Cardiac septum (tissue), 1 donor: ENCODE results near the gene PROZ. TPM values are rescaled to one million over a fixed set of nuclear protein-coding genes. Genes with fewer than 3 reads are reported as not detected.

Experiments
- DNase-seq: peaks from one replicate; pipeline ENCODE4 v3.0.0-alpha.2; 2020; ENCODE audit warnings: low spot score
- intact Hi-C: fragments of 100-400 bp; cut with DNase I; formaldehyde crosslinking; loops from one replicate; pipeline ENCODE4 v1.14.0; 2022
- total RNA-seq: library from RNA; stranded (reverse); fragmentation: NEBNext Ultra II Directional; extraction: Animal tissue kit (Norgen Biotek cat#: 25700); gene quantifications from one replicate; pipeline ENCODE4 v1.2.1, GENCODE V29; 2021
- donor health status: DM: no; HTN: no; CAD: no.

Gene PROZ
- total RNA-seq, 1 donor from 2014 or later: not detected

- intact Hi-C loops: no loop called here
- peak; percentile 38 for DNase-seq
Observed at GRCh38 chr13:113138792-113139551, 19.5 kb upstream of the PROZ start.

DNA sequence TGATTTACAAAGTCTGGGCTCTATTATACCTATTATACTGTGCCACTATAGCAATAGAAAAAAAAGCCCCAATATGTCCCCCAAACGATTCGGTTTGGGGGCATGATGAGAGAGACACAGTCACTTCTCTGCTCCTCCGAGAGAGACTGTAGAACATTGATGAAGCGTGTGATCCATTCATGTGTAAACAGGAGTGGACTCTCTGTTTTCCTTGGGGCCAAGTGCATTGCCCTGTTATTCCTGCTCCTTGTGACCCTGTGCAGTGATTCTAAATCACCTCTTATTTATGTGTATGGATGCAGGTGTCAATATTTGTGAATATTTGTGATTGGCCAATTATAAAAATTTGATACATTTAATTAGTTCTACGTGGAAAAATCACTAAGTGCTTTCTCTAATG is 18.9 kb upstream of the PROZ start:
- no peak for DNase-seq
- intact Hi-C loops: no loop called here

- intact Hi-C loops: no loop called here
- peak; percentile 53 for DNase-seq
Observed at GRCh38 chr13:113140677-113141600, 17.5 kb upstream of the PROZ start.

GRCh38 chr13:113141601-113141970 is 16.9 kb upstream of the PROZ start:
- peak; percentile 54 for DNase-seq
- intact Hi-C loops: no loop called here

GRCh38 chr13:113142876-113143275 is 15.6 kb upstream of the PROZ start:
- intact Hi-C loops: no loop called here
- peak; percentile 33 for DNase-seq

DNA sequence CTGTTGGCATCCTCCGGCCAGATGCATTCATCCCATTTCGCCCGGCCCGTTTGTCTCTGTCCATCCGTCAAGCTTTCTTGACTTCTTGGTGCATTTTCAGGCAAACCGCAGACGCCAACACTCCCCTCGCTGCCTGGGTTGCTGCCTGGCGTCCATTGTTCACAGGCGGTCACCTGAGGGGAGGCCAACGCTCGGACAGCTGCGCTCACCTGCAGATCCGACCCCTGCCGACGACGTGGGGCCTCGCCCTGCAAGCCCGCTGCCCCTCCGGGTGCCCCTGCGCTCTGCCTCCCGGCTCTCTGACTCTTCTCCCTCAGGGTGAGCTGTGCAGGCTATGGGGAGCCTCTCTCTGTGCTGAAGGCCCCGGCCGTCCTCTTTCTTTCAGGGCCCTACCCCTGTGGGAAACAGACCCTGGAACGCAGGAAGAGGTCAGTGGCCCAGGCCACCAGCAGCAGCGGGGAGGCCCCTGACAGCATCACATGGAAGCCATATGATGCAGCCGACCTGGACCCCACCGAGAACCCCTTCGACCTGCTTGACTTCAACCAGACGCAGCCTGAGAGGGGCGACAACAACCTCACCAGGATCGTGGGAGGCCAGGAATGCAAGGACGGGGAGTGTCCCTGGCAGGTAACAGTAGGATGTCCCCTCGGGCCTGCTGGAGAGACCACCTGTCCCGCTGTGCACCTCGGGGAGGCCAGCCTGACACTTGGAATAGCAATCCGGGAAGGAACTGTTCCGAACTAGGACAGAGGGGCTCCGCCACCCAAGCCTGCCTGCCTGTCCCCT is 14.8 kb upstream of the PROZ start:
- intact Hi-C loops: no loop called here
- peak; percentile 68 for DNase-seq

DNA sequence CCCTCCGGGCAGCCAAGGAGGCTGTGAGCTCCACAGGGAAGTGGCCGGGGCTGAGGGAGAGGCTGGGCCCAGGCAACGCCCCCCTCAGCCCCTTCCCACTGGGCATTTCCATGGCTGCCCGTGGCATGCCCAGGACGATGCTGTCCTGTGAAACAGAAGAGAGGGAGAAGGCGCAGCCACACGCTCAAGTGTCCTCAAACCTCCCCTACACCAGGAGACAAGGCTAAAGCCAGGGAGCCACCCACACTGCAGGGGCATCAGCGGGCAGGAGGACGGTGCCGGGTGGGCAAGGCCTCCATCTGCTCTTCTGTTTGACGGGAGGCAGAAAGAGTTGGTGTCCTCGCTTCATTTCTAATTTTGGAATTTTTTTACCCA is 14.2 kb upstream of the PROZ start:
- DNase-seq: peak; percentile 72
- intact Hi-C loops: no loop called here

DNA sequence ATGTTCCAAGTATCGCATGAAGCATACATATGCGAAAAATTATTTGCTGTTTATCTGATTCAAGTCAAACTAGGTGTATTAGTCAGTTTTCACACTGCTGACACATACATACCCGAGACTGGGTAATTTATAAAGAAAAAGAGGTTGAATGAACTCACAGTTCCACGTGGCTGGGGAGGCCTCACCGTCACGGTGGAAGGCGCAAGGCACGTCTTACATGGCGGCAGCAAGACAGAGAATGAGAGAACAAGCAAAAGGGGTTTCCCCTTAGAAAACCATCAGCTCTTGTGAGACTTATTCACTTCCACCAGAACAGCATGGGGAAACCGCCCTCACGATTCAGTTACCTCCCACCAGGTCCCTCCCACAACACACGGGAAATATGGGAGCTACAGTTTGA is 13.0 kb upstream of the PROZ start:
- intact Hi-C loops: no loop called here
- DNase-seq: no peak

- DNase-seq: peak; percentile 33
- intact Hi-C loops: no loop called here
Observed at GRCh38 chr13:113145911-113146598, 12.4 kb upstream of the PROZ start.

DNA sequence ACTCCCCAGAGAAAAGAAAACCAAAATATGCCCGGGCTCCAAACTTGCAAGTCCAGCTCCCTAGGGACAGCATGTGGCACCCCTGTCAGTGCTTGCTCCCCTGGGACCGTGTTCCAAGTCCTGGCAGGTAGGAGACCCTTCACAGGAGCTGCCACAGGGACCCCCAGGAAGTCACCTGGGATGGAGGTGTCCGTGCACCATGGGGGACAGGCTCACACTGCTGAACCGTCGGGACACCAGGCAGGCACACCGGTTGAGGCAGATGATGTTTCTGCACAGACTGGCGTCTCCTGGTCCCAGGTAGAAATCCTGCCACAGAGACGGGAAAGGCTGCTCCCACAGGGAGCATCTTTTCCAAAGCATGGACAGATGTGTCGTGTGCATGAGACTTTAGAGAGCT is 11.7 kb upstream of the PROZ start:
- peak; percentile 26 for DNase-seq
- intact Hi-C loops: no loop called here

GRCh38 chr13:113147206-113147605 is 11.2 kb upstream of the PROZ start:
- intact Hi-C loops: no loop called here
- DNase-seq: peak; percentile 46

DNA sequence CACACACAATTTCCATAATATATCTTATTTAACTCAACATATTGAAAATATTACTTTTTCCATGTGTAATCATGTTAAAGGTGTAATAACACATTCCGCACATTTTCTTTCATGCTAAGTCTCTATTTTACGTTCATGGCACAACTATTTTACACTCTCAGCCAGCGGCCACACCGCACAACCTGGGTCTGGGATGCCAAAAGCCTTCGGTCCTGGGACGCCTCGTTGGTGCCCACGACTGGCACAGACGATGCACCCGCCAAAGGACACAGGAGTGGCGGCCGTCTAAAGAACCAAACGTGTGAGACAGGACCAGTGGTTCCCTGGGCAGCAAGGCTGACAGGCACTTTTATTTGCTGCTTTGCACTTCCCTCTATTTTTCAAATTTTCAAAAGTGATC is 10.0 kb upstream of the PROZ start:
- peak; percentile 31 for DNase-seq
- intact Hi-C loops: no loop called here

DNA sequence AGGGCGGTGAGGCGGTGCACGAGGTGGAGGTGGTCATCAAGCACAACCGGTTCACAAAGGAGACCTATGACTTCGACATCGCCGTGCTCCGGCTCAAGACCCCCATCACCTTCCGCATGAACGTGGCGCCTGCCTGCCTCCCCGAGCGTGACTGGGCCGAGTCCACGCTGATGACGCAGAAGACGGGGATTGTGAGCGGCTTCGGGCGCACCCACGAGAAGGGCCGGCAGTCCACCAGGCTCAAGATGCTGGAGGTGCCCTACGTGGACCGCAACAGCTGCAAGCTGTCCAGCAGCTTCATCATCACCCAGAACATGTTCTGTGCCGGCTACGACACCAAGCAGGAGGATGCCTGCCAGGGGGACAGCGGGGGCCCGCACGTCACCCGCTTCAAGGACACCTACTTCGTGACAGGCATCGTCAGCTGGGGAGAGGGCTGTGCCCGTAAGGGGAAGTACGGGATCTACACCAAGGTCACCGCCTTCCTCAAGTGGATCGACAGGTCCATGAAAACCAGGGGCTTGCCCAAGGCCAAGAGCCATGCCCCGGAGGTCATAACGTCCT is 9.4 kb upstream of the PROZ start:
- DNase-seq: peak; percentile 63
- intact Hi-C loops: no loop called here

GRCh38 chr13:113149711-113150549 is 8.5 kb upstream of the PROZ start:
- intact Hi-C loops: no loop called here
- DNase-seq: peak; percentile 64

- peak; percentile 29 for DNase-seq
- intact Hi-C loops: no loop called here
Observed at GRCh38 chr13:113150550-113151365, 7.7 kb upstream of the PROZ start.

GRCh38 chr13:113151745-113152690 is 6.4 kb upstream of the PROZ start:
- intact Hi-C loops: loop anchor here (2.0 kb wide), 1 partner anchor 57 kb away; the partner anchor contains the start of genes CUL4A and PCID2
- peak; percentile 74 for DNase-seq
